ENCODE measurements around the gene RAB37.

GRCh38 chr17:74746922-74747321 lies 9.9 kb downstream of the RAB37 start:
- no peak for TF ChIP-seq SP1 (IDR thresholded peaks at IDR 0.05)
- TF ChIP-seq SUZ12 (IDR thresholded peaks at IDR 0.05): no peak
- no peak for TF ChIP-seq FOXK2 (IDR thresholded peaks at IDR 0.05)
- TF ChIP-seq, protein P1, sequence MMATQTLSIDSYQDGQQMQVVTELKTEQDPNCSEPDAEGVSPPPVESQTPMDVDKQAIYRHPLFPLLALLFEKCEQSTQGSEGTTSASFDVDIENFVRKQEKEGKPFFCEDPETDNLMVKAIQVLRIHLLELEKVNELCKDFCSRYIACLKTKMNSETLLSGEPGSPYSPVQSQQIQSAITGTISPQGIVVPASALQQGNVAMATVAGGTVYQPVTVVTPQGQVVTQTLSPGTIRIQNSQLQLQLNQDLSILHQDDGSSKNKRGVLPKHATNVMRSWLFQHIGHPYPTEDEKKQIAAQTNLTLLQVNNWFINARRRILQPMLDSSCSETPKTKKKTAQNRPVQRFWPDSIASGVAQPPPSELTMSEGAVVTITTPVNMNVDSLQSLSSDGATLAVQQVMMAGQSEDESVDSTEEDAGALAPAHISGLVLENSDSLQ (IDR thresholded peaks at IDR 0.05): no peak
- TF ChIP-seq FOXM1 (IDR thresholded peaks at IDR 0.05; ENCODE audit: borderline replicate concordance): no peak
- no peak for TF ChIP-seq TARDBP (IDR thresholded peaks at IDR 0.05)
- TF ChIP-seq BHLHE40 (IDR thresholded peaks at IDR 0.05; ENCODE audit: borderline replicate concordance): no peak
- no peak for TF ChIP-seq FOXA1 (IDR thresholded peaks at IDR 0.05)
- no peak for TF ChIP-seq CTBP1 (IDR thresholded peaks at IDR 0.05; ENCODE audit: borderline replicate concordance)
- TF ChIP-seq ZNF384 (IDR thresholded peaks at IDR 0.05): no peak
- TF ChIP-seq HDGF (IDR thresholded peaks at IDR 0.05; ENCODE audit: borderline replicate concordance): no peak
- TF ChIP-seq NFRKB (IDR thresholded peaks at IDR 0.05): no peak
